Right lobe of liver (tissue), 6 donors: ENCODE measurements around the gene FUBP3. TPM values are rescaled to one million over a fixed set of nuclear protein-coding genes. Genes with fewer than 3 reads are reported as not detected.

ENCODE experiments used
- ATAC-seq, 4 donors: fragments of 200-7000 bp; cut with Tn5 transposase; one replicate each; pipeline ENCODE4 v1.9.1; 2020; ENCODE audit warnings: mild to moderate bottlenecking in 4 of 4, moderate library complexity in 4 of 4
- DNase-seq, 3 donors: peaks; one replicate each; pipeline ENCODE4 v3.0.0-alpha.2; 2020
- H3K27ac ChIP-seq, 3 donors: fragments of 200-600 bp; one replicate each; pipeline ENCODE4 v1.8.0; 2022
- H3K27me3 ChIP-seq, 2 donors: fragments of 200-600 bp; one replicate each; pipeline ENCODE4 v1.8.0; 2022
- H3K36me3 ChIP-seq, 4 donors: fragments of 200-600 bp; sonication (generic) in 1 of 4; one replicate each; pipeline versions ENCODE4 v1.5.1 to v1.8.0; 2017 to 2022; ENCODE audit warnings: control low read depth in 1 of 4
- H3K4me1 ChIP-seq, 4 donors: fragments of 200-600 bp; sonication (generic) in 1 of 4; one replicate each; pipeline versions ENCODE4 v1.5.1 to v1.8.0; 2017 to 2022; ENCODE audit warnings: control low read depth in 1 of 4
- H3K4me3 ChIP-seq, 3 donors: fragments of 200-600 bp; one replicate each; pipeline ENCODE4 v1.8.0; 2022
- H3K9me3 ChIP-seq, 4 donors: fragments of 200-600 bp; sonication (generic) in 1 of 4; one replicate each; pipeline versions ENCODE4 v1.5.1 to v1.8.0; 2017 to 2022; ENCODE audit warnings: control low read depth in 1 of 4
- CTCF ChIP-seq, 4 donors: fragments of 200-600 bp in 3 of 4; fragments of 450-650 bp in 1 of 4; IDR thresholded peaks; one replicate each; pipeline versions ENCODE4 v1.5.1 to v1.8.0; 2016 to 2022; ENCODE audit warnings: antibody characterized with exemption in 4 of 4, mild to moderate bottlenecking in 2 of 4
- POLR2A ChIP-seq: fragments of 450-650 bp; IDR thresholded peaks from one replicate; pipeline ENCODE4 v1.6.1; 2017; ENCODE audit warnings: antibody characterized with exemption, mild to moderate bottlenecking
- WGBS: methylation state at CpG from one replicate; pipeline ENCODE4 v1.1.6; 2018; ENCODE audit warnings: low coverage, low lambda C conversion rate; ENCODE audit not compliant: insufficient coverage; ENCODE audit errors: missing lambda C conversion rate; 5-methylcytosine and 5-hydroxymethylcytosine counted together
- intact Hi-C, 2 donors: fragments of 100-400 bp; cut with DNase I; formaldehyde crosslinking; loops; one replicate each; pipeline versions ENCODE4 v1.11.2 to v1.14.1; 2022
- total RNA-seq, 6 experiments: library from RNA; depleted of rRNA in 2 of 6; stranded (reverse); fragments of >200 nt in 2 of 6; fragmentation: NEBNext Ultra II Directional in 3 of 6; extraction: Animal tissue kit (Norgen Biotek cat#: 25700) in 3 of 6; gene quantifications; one replicate each; pipeline versions ENCODE4 v1.1.0 to v1.2.4, GENCODE V29; 2016 to 2023
- donor health status: DM: no; HTN: yes; CAD: no.
- donor health status: DM: no; HTN: no; CAD: no.
- donor health status: DM: no; HTN: no; CAD: no.
- donor health status: DM: no; HTN: yes; CAD: no.
- donor health status: DM: no; HTN: yes; CAD: no.

The FUBP3 gene
- total RNA-seq, 6 experiments from 2014 or later, result 21.3 to 35.7 (median 25.2) TPM

- H3K27ac ChIP-seq, result no peak overlapping the region
- H3K36me3 ChIP-seq, result no peaks in the 10 kb centered on the region
- DNase-seq, result no peak
- ATAC-seq, result no peak
- H3K4me1 ChIP-seq, result peaks cover 0 to 33% (median 0%) of the 10 kb centered on the region in 4 donors
- TF ChIP-seq CTCF (IDR thresholded peaks at IDR 0.05), result no peak
- intact Hi-C loops, result no loop called here
- peaks cover 15 to 54% of the 10 kb centered on the region in 2 donors for H3K27me3 ChIP-seq
- no peaks in the 10 kb centered on the region for H3K9me3 ChIP-seq
- no peak overlapping the region for H3K4me3 ChIP-seq
- WGBS, result 26% methylated on average over 20 of the region's 52 CpGs
Measured at GRCh38 chr9:130658893-130659698, 79.7 kb downstream of the FUBP3 start.

- 3% methylated on average over 25 of the region's 58 CpGs for WGBS
- Histone ChIP-seq H3K27me3 (peaks cover 17 to 55% of the 10 kb centered on the region in 2 donors), H3K27ac (no peak overlapping the region), H3K9me3 (no peaks in the 10 kb centered on the region), H3K36me3 (no peaks in the 10 kb centered on the region), H3K4me1 (peaks cover 0 to 33% (median 0%) of the 10 kb centered on the region in 4 donors), H3K4me3 (no peak overlapping the region)
- DNase-seq, result no peak
- intact Hi-C loops, result no loop called here
- TF ChIP-seq CTCF (IDR thresholded peaks at IDR 0.05) (no peak), POLR2A (no peak)
- no peak for ATAC-seq
Measured at GRCh38 chr9:130659699-130660248, 80.4 kb downstream of the FUBP3 start.

GRCh38 chr9:130660326-130660682 is 80.9 kb downstream of the FUBP3 start:
- Histone ChIP-seq H3K36me3 (no peaks in the 10 kb centered on the region), H3K4me3 (peak overlapping the region; percentile 18 to 35 (median 25)), H3K4me1 (peaks cover 0 to 33% (median 0%) of the 10 kb centered on the region in 4 donors), H3K27me3 (peaks cover 19 to 55% of the 10 kb centered on the region in 2 donors), H3K9me3 (no peaks in the 10 kb centered on the region), H3K27ac (no peak overlapping the region)
- no peak for TF ChIP-seq POLR2A
- no peak for TF ChIP-seq CTCF (IDR thresholded peaks at IDR 0.05)
- no peak for ATAC-seq
- no peak for DNase-seq
- 3% methylated on average over 13 of the region's 33 CpGs for WGBS
- intact Hi-C loops, result no loop called here

GRCh38 chr9:130660683-130661450 is 81.5 kb downstream of the FUBP3 start:
- Histone ChIP-seq H3K9me3 (no peaks in the 10 kb centered on the region), H3K4me3 (peak overlapping the region; percentile 18 to 35 (median 25)), H3K27me3 (peaks cover 23 to 60% of the 10 kb centered on the region in 2 donors), H3K4me1 (peaks cover 0 to 33% (median 0%) of the 10 kb centered on the region in 4 donors), H3K27ac (no peak overlapping the region), H3K36me3 (no peaks in the 10 kb centered on the region)
- intact Hi-C loops, result no loop called here
- no peak for TF ChIP-seq POLR2A
- TF ChIP-seq CTCF (IDR thresholded peaks at IDR 0.05), result no peak
- WGBS, result 2% methylated on average over 19 of the region's 82 CpGs
- no peak for DNase-seq
- ATAC-seq, result peak; percentile 15 to 43 (median 26)
